Peyer's patch (tissue), 4 donors: Measurements from ENCODE around the gene ANP32B. TPM values are rescaled to one million over a fixed set of nuclear protein-coding genes. Genes with fewer than 3 reads are reported as not detected.
A peak's percentile ranks its signal among the peaks of the same experiment; 100 is the strongest.

Experiments
- DNase-seq, 3 donors: peaks; one replicate each; pipeline ENCODE4 v3.0.0-alpha.2; 2017 to 2019
- H3K27ac ChIP-seq, 4 donors: fragments of 200-600 bp; sonication (generic); one replicate each; pipeline ENCODE4 v1.5.1; 2016 to 2019
- H3K27me3 ChIP-seq, 2 donors: fragments of 200-600 bp; sonication (generic); one replicate each; pipeline ENCODE4 v1.5.1; 2019
- H3K36me3 ChIP-seq, 3 donors: fragments of 200-600 bp; sonication (generic); one replicate each; pipeline ENCODE4 v1.5.1; 2016 to 2019
- H3K4me1 ChIP-seq, 4 donors: fragments of 200-600 bp; sonication (generic); one replicate each; pipeline ENCODE4 v1.5.1; 2016 to 2019
- H3K4me3 ChIP-seq, 4 donors: fragments of 200-600 bp; sonication (generic); 1 replicate in 3 of 4; 2 replicates in 1 of 4; pipeline ENCODE4 v1.5.1; 2016 to 2019; ENCODE audit warnings: mild to moderate bottlenecking in 1 of 4
- H3K9me3 ChIP-seq, 4 donors: fragments of 200-600 bp; sonication (generic); one replicate each; pipeline ENCODE4 v1.5.1; 2016 to 2019; ENCODE audit warnings: mild to moderate bottlenecking in 1 of 4
- CTCF ChIP-seq, 6 experiments: fragments of 450-650 bp in 4 of 6; fragments of 200-600 bp in 2 of 6; sonication (generic) in 1 of 6; IDR thresholded peaks; one replicate each; pipeline ENCODE4 v1.5.1; 2017 to 2019; ENCODE audit warnings: antibody characterized with exemption in 6 of 6, mild to moderate bottlenecking in 3 of 6, moderate library complexity in 1 of 6
- POLR2A ChIP-seq, 2 donors: fragments of 450-650 bp; IDR thresholded peaks; one replicate each; pipeline ENCODE4 v1.5.1; 2017; ENCODE audit warnings: antibody characterized with exemption in 2 of 2, mild to moderate bottlenecking in 2 of 2, moderate library complexity in 2 of 2
- total RNA-seq, 4 donors: library from RNA; depleted of rRNA; stranded (reverse); fragments of >200 nt; gene quantifications; one replicate each; pipeline ENCODE4 v1.1.0, GENCODE V29; 2016

ANP32B gene
- total RNA-seq, 4 donors from 2014 or later: 25.4 to 57.8 (median 36.6) TPM

GRCh38 chr9:97984188-97985057 lies 1.3 kb downstream of the ANP32B start:
- TF ChIP-seq CTCF (IDR thresholded peaks at IDR 0.05) (peak in 1 of 6 experiments; percentile 1), POLR2A (IDR thresholded peaks at IDR 0.05) (peak; percentile 16 to 65)
- peak overlapping the region; percentile 89 to 100 (median 98) for H3K4me3 ChIP-seq
- H3K9me3 ChIP-seq: no peaks in the 10 kb centered on the region
- H3K27ac ChIP-seq: peak overlapping the region; percentile 98 to 100 (median 99)
- H3K4me1 ChIP-seq: peaks cover 3 to 25% (median 12%) of the 10 kb centered on the region in 4 donors
- peak; percentile 72 to 87 (median 84) for DNase-seq
- no peaks in the 10 kb centered on the region for H3K27me3 ChIP-seq
- no peaks in the 10 kb centered on the region for H3K36me3 ChIP-seq

- DNase-seq: peak in 1 of 3 donors; percentile 51
- peak overlapping the region; percentile 98 to 100 (median 99) for H3K27ac ChIP-seq
- H3K4me1 ChIP-seq: peaks cover 3 to 30% (median 12%) of the 10 kb centered on the region in 4 donors
- H3K36me3 ChIP-seq: no peaks in the 10 kb centered on the region
- H3K27me3 ChIP-seq: no peaks in the 10 kb centered on the region
- no peaks in the 10 kb centered on the region for H3K9me3 ChIP-seq
- peak overlapping the region; percentile 89 to 100 (median 98) for H3K4me3 ChIP-seq
- TF ChIP-seq CTCF (IDR thresholded peaks at IDR 0.05) (no peak), POLR2A (IDR thresholded peaks at IDR 0.05) (no peak)
These were observed 2.1 kb downstream of the ANP32B start for GRCh38 chr9:97985058-97985861.

GRCh38 chr9:97987487-97987886 lies 4.3 kb downstream of the ANP32B start:
- no peak for TF ChIP-seq CTCF (IDR thresholded peaks at IDR 0.05)
- TF ChIP-seq POLR2A (IDR thresholded peaks at IDR 0.05): no peak
- Histone ChIP-seq H3K4me3 (no peak overlapping the region), H3K27me3 (no peaks in the 10 kb centered on the region), H3K4me1 (peaks cover 0 to 43% (median 10%) of the 10 kb centered on the region in 4 donors), H3K27ac (no peak overlapping the region), H3K36me3 (no peaks in the 10 kb centered on the region), H3K9me3 (no peaks in the 10 kb centered on the region)
- DNase-seq: no peak

- H3K4me1 ChIP-seq: peaks cover 0 to 57% (median 16%) of the 10 kb centered on the region in 4 donors
- H3K27me3 ChIP-seq: no peaks in the 10 kb centered on the region
- H3K4me3 ChIP-seq: no peak overlapping the region
- H3K9me3 ChIP-seq: no peaks in the 10 kb centered on the region
- TF ChIP-seq CTCF (IDR thresholded peaks at IDR 0.05) (no peak), POLR2A (IDR thresholded peaks at IDR 0.05) (no peak)
- no peak for DNase-seq
- no peak overlapping the region for H3K27ac ChIP-seq
- peaks cover 0 to 5% (median 0%) of the 10 kb centered on the region in 3 donors for H3K36me3 ChIP-seq
These were observed 7.1 kb downstream of the ANP32B start for GRCh38 chr9:97990259-97990658.

- DNase-seq: no peak
- Histone ChIP-seq H3K27ac (no peak overlapping the region), H3K36me3 (peaks cover 0 to 19% (median 0%) of the 10 kb centered on the region in 3 donors), H3K27me3 (no peaks in the 10 kb centered on the region), H3K4me3 (no peak overlapping the region), H3K9me3 (no peaks in the 10 kb centered on the region), H3K4me1 (peaks cover 0 to 45% (median 13%) of the 10 kb centered on the region in 4 donors)
- TF ChIP-seq POLR2A (IDR thresholded peaks at IDR 0.05): no peak
- TF ChIP-seq CTCF (IDR thresholded peaks at IDR 0.05): no peak
These were observed 8.7 kb downstream of the ANP32B start for GRCh38 chr9:97991818-97992217.
